Measurements from ENCODE around the gene PDZRN4. TPM values are rescaled to one million over a fixed set of nuclear protein-coding genes. Genes with fewer than 3 reads are reported as not detected.
"Not testable (repeated sequence)": the region's sequence is repeated elsewhere in the genome, so short reads cannot be mapped to it uniquely, and the experiment has no call there.

The PDZRN4 gene
- total and polyA plus RNA-seq, 9 donors: 1.5 to 11.0 (median 4.1) TPM

- Histone ChIP-seq H3K4me1 (ENCODE audit: insufficient read depth) (peaks cover 3% of the 10 kb centered on the region), H3K36me3 (no peaks in the 10 kb centered on the region), H3K9me3 (no peaks in the 10 kb centered on the region), H3K27me3 (no peaks in the 10 kb centered on the region), H3K4me3 (peak overlapping the region; percentile 52), H3K27ac (peak overlapping the region in 1 of 2 donors; percentile 69)
- 1 to 7% (median 3%) methylated on average over 5 of the region's 5 CpGs for WGBS, 3 donors
- peak in 3 of 5 donors; percentile 26 to 51 (median 37) for DNase-seq
- intact Hi-C loops (cut with DNase I): no loop called here
- TF ChIP-seq CTCF (IDR thresholded peaks at IDR 0.05) (peak in 2 of 3 donors; percentile 42 to 43), EP300 (IDR thresholded peaks at IDR 0.05) (no peak)
Measured at GRCh38 chr12:41190338-41190737, 2.2 kb downstream of the PDZRN4 start.

DNA sequence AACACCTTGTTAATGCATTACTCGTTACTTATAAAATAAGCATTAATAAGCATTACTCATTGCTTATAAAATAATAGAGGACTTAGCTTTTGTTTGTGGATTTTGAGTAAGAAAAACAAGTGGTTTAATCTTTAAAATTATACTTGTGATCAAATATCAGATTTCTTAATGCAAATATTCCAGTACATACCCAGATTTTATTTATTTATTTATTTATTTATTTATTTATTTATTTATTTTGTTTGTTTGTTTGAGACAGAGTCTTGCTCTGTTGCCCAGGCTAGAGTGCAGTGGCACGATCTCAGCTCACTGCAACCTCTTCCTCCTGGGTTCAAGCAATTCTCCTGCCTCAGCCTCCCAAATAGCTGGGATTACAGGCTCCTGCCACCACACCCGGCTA, 3.4 kb downstream of the PDZRN4 start:
- H3K4me3 ChIP-seq; H3K27me3 ChIP-seq; intact Hi-C loops (cut with DNase I); DNase-seq; H3K9me3 ChIP-seq; H3K4me1 ChIP-seq (ENCODE audit: insufficient read depth); H3K36me3 ChIP-seq; H3K27ac ChIP-seq: not testable (repeated sequence)
- 91 to 96% (median 92%) methylated on average over 3 of the region's 3 CpGs for WGBS, 3 donors

- TF ChIP-seq POLR2A (IDR thresholded peaks at IDR 0.05): no peak
- no peak for TF ChIP-seq EP300 (IDR thresholded peaks at IDR 0.05)
- TF ChIP-seq CTCF (IDR thresholded peaks at IDR 0.05): no peak
- H3K4me3 ChIP-seq: no peak overlapping the region
- WGBS, 3 donors: 77 to 85% (median 77%) methylated on average over 1 of the region's 1 CpG
- no peaks in the 10 kb centered on the region for H3K27me3 ChIP-seq
- intact Hi-C loops (cut with DNase I): no loop called here
- no peaks in the 10 kb centered on the region for H3K36me3 ChIP-seq
- peaks cover 1% of the 10 kb centered on the region for H3K4me1 ChIP-seq (ENCODE audit: insufficient read depth)
- no peak for DNase-seq
- no peaks in the 10 kb centered on the region for H3K9me3 ChIP-seq
- no peak overlapping the region for H3K27ac ChIP-seq
Measured at GRCh38 chr12:41193311-41193710, 5.2 kb downstream of the PDZRN4 start.

DNA sequence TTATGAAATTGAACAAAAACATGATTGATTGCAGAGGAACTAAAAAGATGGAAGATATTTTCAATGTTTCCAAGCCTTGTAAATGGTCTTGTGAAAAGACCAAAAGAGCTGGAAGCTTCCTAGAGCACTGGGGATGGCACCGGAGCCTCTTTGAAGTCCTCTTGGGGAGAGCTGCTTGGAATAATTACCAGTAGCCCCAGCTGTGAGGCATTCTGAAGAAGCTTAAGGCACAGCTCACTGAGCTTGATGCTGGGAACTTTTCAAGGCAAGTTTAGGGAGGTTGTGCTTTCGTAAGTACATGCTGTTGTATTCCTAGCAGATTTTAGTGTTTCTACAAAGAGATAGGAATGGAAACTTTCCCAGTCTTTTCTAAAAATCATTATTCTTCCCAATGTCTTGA, 13.9 kb downstream of the PDZRN4 start:
- Histone ChIP-seq H3K4me3 (no peak overlapping the region), H3K4me1 (ENCODE audit: insufficient read depth) (peaks cover 1% of the 10 kb centered on the region), H3K36me3 (no peaks in the 10 kb centered on the region), H3K9me3 (no peaks in the 10 kb centered on the region), H3K27me3 (no peaks in the 10 kb centered on the region), H3K27ac (no peak overlapping the region)
- no peak for DNase-seq
- intact Hi-C loops (cut with DNase I): no loop called here
- TF ChIP-seq POLR2A (IDR thresholded peaks at IDR 0.05): no peak
- TF ChIP-seq CTCF (IDR thresholded peaks at IDR 0.05): no peak
- no peak for TF ChIP-seq EP300 (IDR thresholded peaks at IDR 0.05)
- WGBS, 3 donors: 17 to 33% (median 18%) methylated on average over 2 of the region's 2 CpGs

DNA sequence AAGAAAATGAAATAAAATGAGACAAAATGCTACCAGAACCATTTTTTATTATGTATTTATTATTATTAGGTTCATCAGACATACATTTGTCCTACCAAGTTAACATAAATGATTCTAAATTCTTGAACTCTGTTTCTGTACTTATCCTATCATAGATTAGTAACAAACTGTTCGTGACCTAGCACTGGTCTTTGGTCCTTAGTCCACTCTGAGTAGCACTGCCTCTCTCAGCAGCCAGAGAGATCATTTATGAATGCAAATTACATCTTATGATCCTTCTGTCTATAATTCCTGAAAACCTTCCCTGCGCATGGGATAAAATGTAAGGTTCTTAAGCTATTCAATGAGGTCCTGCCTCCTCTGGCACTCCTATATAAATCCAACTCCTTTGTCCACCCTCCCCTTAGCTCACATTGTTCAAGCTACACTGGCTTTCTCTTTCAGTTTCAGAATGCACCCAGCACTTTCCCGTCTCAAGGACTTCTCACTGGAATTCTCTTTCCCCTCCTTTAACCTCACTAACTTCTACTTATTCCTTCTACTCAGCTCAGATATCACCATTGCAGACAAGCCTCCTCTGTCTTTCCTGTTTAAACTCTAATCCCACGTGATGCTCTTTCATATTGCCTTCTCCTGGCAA, 17.1 kb downstream of the PDZRN4 start:
- Histone ChIP-seq H3K9me3 (no peaks in the 10 kb centered on the region), H3K36me3 (no peaks in the 10 kb centered on the region), H3K27me3 (no peaks in the 10 kb centered on the region), H3K4me3 (no peak overlapping the region), H3K27ac (peak overlapping the region in 1 of 2 donors; percentile 62), H3K4me1 (ENCODE audit: insufficient read depth) (peaks cover 1% of the 10 kb centered on the region)
- no peak for DNase-seq
- no peak for TF ChIP-seq EP300 (IDR thresholded peaks at IDR 0.05)
- no peak for TF ChIP-seq CTCF (IDR thresholded peaks at IDR 0.05)
- no peak for TF ChIP-seq POLR2A (IDR thresholded peaks at IDR 0.05)
- 10 to 21% (median 10%) methylated on average over 4 of the region's 4 CpGs for WGBS, 3 donors
- intact Hi-C loops (cut with DNase I): no loop called here

Data from ovary (tissue), 9 donors.